ENCODE data around the gene GPR18.

DNA sequence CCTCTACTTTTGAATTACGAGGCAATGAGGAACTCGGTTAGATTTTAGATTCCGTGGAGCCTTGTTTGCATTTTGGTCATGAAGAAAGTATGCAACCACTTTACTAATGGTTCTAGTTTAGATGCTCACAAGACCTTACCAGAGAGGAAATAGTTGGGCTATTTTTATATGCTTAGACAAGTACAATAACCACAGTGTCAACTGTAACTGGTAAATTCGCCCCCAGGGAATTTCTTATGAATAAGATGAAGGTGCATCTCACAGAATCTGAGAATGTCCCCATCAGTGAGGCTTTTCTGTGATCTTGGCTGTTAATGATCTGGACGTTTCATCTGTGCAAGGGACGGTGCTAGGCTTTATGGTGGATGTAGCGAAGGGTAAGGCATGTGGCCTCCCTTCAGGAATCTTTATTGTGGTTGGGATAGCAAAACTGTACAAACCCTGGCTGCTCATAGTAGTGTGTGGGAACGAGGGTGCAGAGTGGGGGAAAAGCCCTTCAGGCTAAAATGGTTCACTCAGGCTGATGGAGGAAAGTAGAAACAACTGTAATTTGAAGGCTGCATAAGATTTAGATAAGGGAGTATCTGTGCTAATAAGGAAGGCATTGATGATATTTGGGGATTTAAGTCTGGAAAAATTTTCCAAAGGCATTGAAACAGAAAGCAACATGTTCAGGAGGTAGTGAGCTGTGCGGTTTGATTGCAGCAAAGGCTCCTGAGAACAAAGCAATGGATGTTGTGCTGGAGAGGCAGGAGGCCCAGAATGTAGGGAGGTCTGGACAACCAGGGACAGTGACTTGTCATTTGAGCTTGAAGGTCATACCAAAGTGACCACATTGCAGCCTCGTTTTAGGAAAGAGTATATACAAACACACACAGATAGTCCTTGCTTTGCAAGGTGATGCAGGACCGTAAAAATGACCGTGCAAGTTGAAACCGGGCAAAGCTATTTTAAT, 29.2 kb downstream of the GPR18 start:
- TF ChIP-seq, protein P1, sequence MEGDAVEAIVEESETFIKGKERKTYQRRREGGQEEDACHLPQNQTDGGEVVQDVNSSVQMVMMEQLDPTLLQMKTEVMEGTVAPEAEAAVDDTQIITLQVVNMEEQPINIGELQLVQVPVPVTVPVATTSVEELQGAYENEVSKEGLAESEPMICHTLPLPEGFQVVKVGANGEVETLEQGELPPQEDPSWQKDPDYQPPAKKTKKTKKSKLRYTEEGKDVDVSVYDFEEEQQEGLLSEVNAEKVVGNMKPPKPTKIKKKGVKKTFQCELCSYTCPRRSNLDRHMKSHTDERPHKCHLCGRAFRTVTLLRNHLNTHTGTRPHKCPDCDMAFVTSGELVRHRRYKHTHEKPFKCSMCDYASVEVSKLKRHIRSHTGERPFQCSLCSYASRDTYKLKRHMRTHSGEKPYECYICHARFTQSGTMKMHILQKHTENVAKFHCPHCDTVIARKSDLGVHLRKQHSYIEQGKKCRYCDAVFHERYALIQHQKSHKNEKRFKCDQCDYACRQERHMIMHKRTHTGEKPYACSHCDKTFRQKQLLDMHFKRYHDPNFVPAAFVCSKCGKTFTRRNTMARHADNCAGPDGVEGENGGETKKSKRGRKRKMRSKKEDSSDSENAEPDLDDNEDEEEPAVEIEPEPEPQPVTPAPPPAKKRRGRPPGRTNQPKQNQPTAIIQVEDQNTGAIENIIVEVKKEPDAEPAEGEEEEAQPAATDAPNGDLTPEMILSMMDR (IDR thresholded peaks at IDR 0.05): no peak
- TF ChIP-seq EP300 (IDR thresholded peaks at IDR 0.05) (no peak), POLR2A (IDR thresholded peaks at IDR 0.05) (no peak)
